HG03103 (cell line): ENCODE data around the gene TARM1.

Source experiments
- ATAC-seq: cut with Tn5 transposase; IDR thresholded peaks from one replicate; pipeline ENCODE4 v1.9.1; 2021; ENCODE audit warnings: low read depth; ENCODE audit not compliant: unreplicated experiment

Gene TARM1

DNA sequence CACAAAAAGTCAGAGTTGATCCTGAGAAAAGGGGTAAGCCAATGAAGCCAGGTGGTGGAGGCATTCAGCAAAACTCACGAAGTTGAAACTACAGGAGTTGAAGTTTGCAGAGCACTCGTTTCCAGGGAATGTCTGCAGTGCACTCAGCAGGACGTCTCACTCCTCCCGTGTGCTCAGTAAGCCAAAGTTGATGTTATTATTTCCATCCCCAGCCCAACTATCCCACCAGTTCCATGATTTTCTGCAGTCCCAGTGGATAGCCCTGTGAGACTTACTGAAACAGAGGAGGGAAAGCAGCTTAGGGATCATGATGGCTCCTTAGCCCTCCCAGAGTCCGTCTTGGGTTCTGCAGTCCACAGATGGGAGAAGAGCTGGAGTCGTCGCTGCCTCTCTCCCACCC, at the start of gene TARM1:
Gene TARM1 (minus strand): TSS at position 334 of the 400 bp plus-strand sequence. CDS start 25 bp downstream, at position 309.
- no peak for ATAC-seq

DNA sequence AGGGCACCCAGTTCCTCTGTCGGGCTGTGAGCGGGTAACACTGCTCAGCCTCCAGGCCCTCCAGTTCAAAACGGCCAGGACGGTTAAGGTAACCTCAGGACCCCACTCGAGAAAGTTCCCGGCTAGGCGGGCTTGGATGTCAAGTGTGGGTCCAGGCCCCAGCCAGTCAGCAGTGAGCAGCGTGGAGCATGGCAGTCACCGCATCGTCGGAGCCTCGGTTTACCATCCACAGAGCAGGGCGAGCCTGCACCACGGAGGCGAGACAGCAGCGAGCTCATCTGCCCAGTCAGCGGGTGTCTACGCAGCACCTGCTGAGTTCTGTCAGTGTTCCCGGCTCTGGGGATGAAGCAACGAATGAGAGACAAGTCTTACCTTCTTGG, 48.4 kb upstream of the TARM1 start:
- no peak for ATAC-seq

DNA sequence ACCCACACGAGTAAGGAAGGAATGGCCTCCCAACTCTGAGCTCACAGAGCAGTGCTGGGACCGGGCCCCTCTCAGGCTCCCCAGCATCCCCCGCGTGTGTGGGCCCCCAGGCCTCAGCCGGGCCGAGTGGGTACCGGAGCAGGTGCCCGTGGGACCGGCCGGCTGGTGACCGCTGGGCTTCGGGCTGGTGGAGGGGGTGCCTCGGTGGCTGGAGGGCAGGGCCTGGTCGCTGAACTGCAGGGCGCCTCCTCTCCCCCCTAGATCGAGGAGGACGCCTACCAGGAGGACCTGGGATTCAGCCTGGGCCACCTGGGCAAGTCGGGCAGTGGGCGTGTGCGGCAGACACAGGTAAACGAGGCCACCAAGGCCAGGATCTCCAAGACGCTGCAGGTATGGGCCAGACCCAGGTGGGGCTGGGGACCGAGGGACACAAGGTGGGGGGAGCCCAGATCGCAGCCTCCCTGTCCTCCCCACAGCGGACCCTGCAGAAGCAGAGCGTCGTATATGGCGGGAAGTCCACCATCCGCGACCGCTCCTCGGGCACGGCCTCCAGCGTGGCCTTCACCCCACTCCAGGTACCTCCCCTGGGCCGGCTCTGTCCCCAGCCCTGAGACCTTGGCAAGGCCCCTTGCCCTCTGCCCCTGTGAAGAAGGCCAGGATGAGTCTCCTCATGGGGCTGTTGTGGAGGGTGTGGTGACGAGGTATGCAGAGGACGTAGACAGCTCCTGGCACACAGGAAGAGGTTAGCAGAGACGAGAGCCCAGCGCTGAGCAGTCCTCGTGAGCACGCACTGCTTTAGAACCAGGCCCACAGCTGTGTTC, 47.8 kb upstream of the TARM1 start:
- no peak for ATAC-seq

GRCh38 chr19:54128441-54128725, 47.2 kb upstream of the TARM1 start:
- no peak for ATAC-seq

DNA sequence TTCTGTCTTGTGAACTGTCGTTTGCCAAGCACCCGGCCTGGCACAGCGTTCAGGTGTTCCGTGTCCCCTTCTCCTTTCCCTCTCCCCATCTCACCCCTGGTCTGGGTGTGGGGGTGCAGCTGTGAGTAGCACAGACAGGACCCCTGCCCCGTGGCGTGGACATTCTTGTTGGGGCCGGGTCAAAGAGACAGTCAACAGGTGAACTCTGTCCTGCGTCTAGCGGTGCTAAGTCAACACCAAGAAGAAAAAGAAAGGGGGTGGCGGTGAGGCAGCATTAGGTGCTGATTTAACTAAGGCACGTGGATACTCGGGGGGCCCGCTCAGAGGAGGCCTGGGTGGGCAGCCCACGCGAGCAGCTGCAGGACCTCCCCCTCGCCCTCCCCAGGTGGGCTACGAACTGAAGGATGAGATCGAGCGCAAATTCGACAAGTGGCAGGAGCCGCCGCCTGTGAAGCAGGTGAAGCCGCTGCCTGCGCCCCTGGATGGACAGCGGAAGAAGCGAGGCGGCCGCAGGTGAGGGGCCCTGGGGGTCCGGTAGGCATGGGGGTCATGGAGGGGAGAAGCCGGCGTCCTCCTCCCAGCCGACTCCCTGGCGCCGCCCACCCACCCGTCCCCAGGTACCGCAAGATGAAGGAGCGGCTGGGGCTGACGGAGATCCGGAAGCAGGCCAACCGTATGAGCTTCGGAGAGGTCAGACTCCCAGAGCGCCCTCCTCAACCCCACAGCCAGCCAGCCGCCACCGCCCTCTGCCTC, 46.7 kb upstream of the TARM1 start:
- no peak for ATAC-seq

DNA sequence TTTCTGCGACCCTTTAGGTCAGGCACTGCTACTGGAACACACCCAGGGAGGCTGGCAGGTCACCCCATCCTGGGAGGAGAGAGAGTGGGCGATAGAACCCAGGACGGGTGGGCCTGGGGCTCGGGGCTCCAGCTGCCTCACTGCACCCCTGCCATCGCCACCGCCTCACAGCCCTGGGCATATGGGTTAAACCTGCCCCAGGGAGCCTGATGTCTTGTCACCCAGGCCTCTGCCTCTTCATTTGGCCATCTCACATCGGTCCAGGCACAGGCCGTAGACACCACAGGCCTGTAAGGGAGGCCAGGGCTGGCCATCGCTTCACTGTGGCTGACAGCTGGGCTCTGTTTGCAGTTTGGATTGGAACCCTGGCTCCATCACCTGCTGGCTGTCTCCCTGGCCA, 44.5 kb upstream of the TARM1 start:
- no peak for ATAC-seq

DNA sequence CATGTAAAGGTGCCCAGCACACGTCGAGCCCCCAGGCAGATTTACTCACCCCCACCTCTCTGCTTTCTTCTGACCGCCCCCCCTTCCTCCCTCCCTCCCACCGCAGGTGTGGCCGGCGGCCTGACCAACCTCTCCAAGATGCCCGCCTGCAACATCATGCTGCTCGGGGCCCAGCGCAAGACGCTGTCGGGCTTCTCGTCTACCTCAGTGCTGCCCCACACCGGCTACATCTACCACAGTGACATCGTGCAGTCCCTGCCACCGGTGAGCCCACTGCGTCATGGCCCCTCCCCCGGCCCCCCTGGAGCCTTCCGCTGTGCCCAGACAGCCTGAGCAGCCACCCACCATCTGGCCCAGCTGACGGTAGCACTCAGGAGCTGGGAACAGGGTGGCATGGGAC, 43.2 kb upstream of the TARM1 start:
- ATAC-seq: no peak

GRCh38 chr19:54123682-54124081, 42.5 kb upstream of the TARM1 start:
- ATAC-seq: no peak

DNA sequence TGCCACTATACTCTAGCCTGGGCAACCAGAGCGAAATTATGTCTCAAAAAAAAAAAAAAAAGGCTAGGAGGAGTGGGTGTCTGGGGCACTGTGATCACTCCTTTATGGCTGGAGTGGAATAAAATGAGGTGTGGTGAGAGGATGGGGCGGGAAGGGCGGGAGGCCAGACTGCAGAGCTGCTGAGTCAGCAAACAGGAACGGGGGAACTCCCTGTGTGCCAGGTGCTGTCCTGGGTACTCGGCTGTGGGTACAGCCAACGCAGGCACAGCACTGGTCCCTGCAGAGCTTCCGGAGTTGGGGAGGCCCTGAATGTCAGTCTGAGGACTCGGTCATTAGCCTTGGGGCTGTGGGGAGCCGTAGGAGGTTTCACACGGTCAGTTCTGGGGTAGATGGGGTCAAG, 40.1 kb upstream of the TARM1 start:
- ATAC-seq: no peak

- peak; percentile 74 for ATAC-seq
These were observed 34.2 kb upstream of the TARM1 start, which contains the start of the genes PRPF31 and TFPT for GRCh38 chr19:54115109-54116063. TSS of gene PRPF31 (plus strand) at chr19:54115754. CDS start at chr19:54118279, 2,525 bp downstream. TSS of gene TFPT (minus strand) at chr19:54115657. CDS start at chr19:54115269, 388 bp downstream.

DNA sequence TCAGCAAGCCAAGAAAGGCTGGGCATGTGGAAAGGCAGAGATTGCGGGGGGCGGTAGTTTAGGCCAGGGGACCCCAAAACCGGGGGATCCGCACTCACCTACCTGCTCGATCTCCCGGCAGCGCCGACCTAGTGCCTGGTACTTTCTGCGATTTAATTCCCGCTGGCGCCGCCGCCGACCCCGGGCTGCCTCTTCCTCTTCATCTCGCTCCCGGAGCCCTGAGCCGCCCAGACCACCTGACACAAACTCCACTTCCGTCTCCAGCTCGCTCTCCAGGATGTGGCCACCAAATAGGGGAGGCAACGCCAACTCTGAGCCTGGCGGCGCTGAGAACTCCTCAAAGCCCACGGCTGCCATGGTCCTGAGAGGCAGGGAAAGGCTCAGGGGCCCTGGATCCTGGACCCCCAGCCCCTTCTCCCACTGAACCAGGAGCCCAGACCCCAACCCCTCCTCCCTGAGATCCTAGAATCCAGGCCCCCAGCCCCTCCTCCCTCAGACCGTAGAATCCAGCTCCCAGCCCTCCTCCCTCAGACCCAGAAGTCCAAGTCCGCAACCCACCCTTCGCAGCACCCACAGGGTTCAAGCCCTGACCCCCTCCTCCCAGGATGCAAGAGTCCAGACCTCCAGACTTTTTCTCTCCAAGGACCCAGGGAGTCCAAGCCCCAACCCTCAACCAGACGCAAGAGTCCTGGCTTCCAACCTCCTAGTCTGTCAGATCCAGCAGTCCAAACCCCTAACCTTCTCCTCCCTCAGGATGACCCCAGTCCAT, 33.4 kb upstream of the TARM1 start:
- ATAC-seq: no peak

GRCh38 chr19:54109651-54110050, 28.5 kb upstream of the TARM1 start:
- no peak for ATAC-seq

DNA sequence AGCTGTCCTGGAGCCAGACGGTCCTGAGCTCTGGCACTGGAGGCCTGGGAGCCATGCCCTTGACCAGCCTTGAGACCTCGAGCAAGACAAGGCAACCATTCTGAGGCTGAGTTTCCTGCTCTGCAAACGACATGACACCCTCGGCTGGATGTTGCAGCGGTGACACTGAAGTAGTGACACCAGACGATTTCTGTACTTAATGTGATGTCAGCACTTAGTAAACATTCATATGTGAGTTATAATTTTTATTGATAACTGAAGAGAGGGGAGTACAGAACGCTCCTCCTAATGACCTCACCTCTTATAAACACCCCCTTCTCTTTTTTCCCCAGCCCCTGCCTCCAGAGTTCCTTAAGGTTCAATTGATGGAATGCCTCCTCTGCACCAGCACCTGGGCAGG, 27.3 kb upstream of the TARM1 start:
- ATAC-seq: no peak

GRCh38 chr19:54107876-54108490, 26.8 kb upstream of the TARM1 start:
- ATAC-seq: no peak

GRCh38 chr19:54106716-54107115, 25.6 kb upstream of the TARM1 start:
- no peak for ATAC-seq

DNA sequence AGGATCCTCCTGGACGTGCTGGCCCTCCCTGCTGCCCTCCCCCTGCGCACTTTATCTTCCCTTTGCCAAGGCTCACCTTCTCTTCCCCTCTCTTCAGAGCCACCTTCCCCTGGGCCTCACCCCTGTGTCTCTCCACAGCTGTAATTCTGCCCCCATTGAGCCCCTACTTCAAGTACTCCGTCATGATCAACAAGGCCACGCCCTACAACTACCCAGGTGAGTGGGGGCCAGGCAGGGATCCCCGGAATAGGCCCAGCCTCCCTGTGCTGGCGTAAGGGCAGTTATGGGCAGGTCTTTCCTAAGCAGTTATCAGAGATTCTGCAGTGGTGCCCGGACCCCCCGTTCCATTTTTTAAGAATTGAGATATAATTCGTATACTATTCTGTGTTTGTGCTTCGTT, 24.6 kb upstream of the TARM1 start:
- no peak for ATAC-seq

DNA sequence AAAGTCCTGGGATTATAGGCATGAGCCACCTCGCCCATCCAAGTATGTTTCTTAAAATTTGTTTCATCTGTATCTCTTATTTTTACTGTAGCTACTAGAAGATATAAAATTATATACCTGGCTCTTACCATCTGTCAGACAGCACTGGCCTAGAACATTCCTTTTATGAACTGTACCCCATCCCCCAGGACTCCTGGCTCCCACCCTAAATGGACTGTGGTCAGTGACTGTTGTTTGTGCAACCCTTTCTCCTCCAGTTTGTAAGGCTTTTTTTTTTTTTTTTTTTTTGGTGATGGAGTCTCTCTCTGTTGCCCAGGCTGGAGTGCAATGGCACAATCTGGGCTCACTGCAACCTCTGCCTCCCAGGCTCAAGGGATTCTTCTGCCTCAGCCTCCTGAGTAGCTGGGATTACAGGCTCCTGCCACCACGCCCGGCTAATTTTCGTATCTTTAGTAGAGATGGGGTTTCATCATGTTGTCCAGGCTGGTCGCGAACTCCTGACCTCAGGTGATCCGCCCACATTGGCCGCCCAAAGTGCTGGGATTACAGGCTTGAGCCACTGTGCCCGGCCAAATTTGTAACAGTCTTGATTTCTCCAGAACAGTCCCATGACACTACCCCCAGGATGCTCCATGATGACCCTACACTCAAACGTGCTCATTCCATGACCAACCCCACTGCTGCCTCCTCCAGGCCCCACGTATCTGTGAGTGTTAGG, 24.0 kb upstream of the TARM1 start:
- ATAC-seq: no peak

GRCh38 chr19:54102421-54103169, 21.4 kb upstream of the TARM1 start, which contains the start of gene NDUFA3:
TSS of gene NDUFA3 (plus strand) at chr19:54102855. CDS start at chr19:54102879, 24 bp downstream.
- ATAC-seq: peak; percentile 91
